ENCODE data around the gene CYP4F22.

CYP4F22 gene

DNA sequence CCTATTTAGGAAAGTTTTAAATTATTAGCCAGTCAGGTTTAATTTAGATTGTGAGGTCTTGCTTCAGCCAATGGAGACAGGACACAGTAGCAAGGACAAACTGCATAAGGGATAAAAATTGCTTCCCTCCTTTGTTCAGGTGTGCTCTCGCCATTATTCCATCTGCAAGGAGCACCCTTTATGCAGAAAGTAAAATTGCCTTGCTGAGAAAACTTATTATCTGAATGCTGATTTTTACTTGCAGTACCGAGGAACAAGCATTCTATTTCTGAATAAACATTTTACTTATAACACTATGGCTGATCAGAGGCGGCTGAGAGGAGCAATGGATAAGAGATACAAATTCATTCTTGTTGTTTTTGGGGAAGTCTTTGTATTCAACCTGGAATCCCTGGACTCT lies 8.0 kb downstream of the CYP4F22 start:
- Histone ChIP-seq H3K4me3 (ENCODE audit: insufficient read length, low read depth) (no peak overlapping the region), H3K9me3 (ENCODE audit: insufficient read depth, low read length) (peaks cover 22% of the 10 kb centered on the region; the same call in 1 of the 2 replicates), H3K9ac (ENCODE audit: insufficient read length, low read depth) (no peak overlapping the region), H3K4me1 (ENCODE audit: insufficient read depth, insufficient read length) (no peaks in the 10 kb centered on the region), H3K27me3 (ENCODE audit: insufficient read depth, insufficient read length) (no peaks in the 10 kb centered on the region), H3K36me3 (ENCODE audit: insufficient read depth, insufficient read length, low read length) (no peaks in the 10 kb centered on the region)
- DNase-seq (ENCODE audit: low read depth, low spot score) = no peak
- no peak for TF ChIP-seq ZNF274 (IDR thresholded peaks at IDR 0.05; ENCODE audit: low read depth, low read length)
- no peak for TF ChIP-seq SUZ12 (IDR thresholded peaks at IDR 0.05; ENCODE audit: extremely low read depth, insufficient read depth, insufficient read length)
- TF ChIP-seq YY1 (IDR thresholded peaks at IDR 0.05; ENCODE audit: insufficient read depth, insufficient read length) = no peak

DNA sequence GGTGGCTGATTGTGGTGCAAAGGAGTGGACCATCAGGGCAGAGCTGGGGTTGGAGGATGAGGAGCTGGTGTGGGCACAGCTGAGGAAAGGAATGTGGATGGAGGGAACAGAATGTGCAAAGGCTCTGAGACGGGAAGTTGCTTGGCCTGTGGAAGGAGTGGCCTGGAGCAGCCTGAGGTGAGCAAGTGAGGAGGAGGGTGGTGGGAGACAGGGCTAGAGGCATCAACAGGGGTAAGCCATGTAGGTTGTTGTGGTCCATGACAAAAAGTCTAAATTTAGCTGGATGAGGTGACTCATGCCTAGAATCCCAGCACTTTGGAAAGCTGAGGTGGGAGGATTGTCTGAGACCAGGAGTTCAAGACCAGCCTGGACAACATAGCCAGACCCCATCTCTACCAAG lies 9.5 kb downstream of the CYP4F22 start:
- Histone ChIP-seq H3K9me3 (ENCODE audit: insufficient read depth, low read length) (peaks cover 22% of the 10 kb centered on the region; the same call in 1 of the 2 replicates), H3K27me3 (ENCODE audit: insufficient read depth, insufficient read length) (no peaks in the 10 kb centered on the region), H3K4me1 (ENCODE audit: insufficient read depth, insufficient read length) (no peaks in the 10 kb centered on the region), H3K36me3 (ENCODE audit: insufficient read depth, insufficient read length, low read length) (no peaks in the 10 kb centered on the region), H3K4me3 (ENCODE audit: insufficient read length, low read depth) (no peak overlapping the region), H3K9ac (ENCODE audit: insufficient read length, low read depth) (no peak overlapping the region)
- no peak for TF ChIP-seq YY1 (IDR thresholded peaks at IDR 0.05; ENCODE audit: insufficient read depth, insufficient read length)
- no peak for TF ChIP-seq ZNF274 (IDR thresholded peaks at IDR 0.05; ENCODE audit: low read depth, low read length)
- no peak for TF ChIP-seq SUZ12 (IDR thresholded peaks at IDR 0.05; ENCODE audit: extremely low read depth, insufficient read depth, insufficient read length)
- no peak for DNase-seq (ENCODE audit: low read depth, low spot score)

DNA sequence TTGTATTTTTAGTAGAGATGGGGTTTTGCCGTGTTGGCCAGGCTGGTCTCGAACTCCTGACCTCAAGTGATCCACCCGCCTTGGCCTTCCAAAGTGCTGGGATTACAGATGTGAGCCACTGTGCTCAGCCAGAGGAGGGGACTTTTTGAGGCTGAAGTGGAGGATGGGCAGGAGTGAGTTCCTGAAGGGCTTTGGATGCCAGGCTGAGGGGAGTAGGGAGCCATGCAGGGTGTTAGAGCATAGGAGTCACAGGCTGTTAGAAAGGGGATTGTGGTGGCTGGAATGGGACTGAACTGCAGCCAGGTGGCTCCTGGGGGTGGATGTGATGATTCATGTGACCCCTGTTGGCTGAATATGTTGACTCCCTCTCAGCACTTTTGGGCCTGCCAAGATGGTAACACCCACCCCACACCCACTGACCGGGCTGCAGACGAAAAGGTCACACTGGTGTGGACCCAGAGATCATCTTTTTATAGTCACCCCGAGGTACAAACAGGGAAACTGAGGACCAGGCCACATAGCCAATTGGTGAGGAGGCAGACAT lies 11.2 kb downstream of the CYP4F22 start:
- no peaks in the 10 kb centered on the region for H3K36me3 ChIP-seq (ENCODE audit: insufficient read depth, insufficient read length, low read length)
- TF ChIP-seq ZNF274 (IDR thresholded peaks at IDR 0.05; ENCODE audit: low read depth, low read length) (no peak), YY1 (IDR thresholded peaks at IDR 0.05; ENCODE audit: insufficient read depth, insufficient read length) (no peak), SUZ12 (IDR thresholded peaks at IDR 0.05; ENCODE audit: extremely low read depth, insufficient read depth, insufficient read length) (no peak)
- no peak overlapping the region for H3K9ac ChIP-seq (ENCODE audit: insufficient read length, low read depth)
- no peaks in the 10 kb centered on the region for H3K4me1 ChIP-seq (ENCODE audit: insufficient read depth, insufficient read length)
- H3K9me3 ChIP-seq (ENCODE audit: insufficient read depth, low read length) = peaks cover 22% of the 10 kb centered on the region; the same call in 1 of the 2 replicates
- no peak for DNase-seq (ENCODE audit: low read depth, low spot score)
- H3K4me3 ChIP-seq (ENCODE audit: insufficient read length, low read depth) = no peak overlapping the region
- H3K27me3 ChIP-seq (ENCODE audit: insufficient read depth, insufficient read length) = no peaks in the 10 kb centered on the region

DNA sequence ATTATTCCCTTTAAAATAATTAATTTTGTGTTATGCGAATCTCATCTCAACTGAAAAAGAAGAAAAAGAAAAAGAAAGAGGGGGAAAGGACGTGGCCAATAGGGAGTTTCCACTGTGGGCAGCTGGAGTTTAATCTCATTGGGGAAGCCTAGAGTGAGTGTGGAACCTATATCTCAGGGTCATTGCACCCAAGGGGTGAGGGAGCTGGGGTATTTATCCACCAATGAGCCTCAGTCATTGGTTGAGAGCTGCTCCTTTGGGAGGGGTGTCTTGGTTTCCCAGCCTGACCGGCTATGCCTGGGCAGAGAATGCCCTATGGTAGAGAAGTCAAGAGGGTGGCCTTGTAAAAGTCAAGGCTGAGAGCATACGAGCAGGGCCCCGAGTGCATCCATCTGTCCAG lies 16.5 kb downstream of the CYP4F22 start:
- no peak for TF ChIP-seq SUZ12 (IDR thresholded peaks at IDR 0.05; ENCODE audit: extremely low read depth, insufficient read depth, insufficient read length)
- Histone ChIP-seq H3K9ac (ENCODE audit: insufficient read length, low read depth) (no peak overlapping the region), H3K27me3 (ENCODE audit: insufficient read depth, insufficient read length) (no peaks in the 10 kb centered on the region), H3K4me1 (ENCODE audit: insufficient read depth, insufficient read length) (no peaks in the 10 kb centered on the region), H3K36me3 (ENCODE audit: insufficient read depth, insufficient read length, low read length) (no peaks in the 10 kb centered on the region), H3K9me3 (ENCODE audit: insufficient read depth, low read length) (no peaks in the 10 kb centered on the region), H3K4me3 (ENCODE audit: insufficient read length, low read depth) (no peak overlapping the region)
- no peak for DNase-seq (ENCODE audit: low read depth, low spot score)

DNA sequence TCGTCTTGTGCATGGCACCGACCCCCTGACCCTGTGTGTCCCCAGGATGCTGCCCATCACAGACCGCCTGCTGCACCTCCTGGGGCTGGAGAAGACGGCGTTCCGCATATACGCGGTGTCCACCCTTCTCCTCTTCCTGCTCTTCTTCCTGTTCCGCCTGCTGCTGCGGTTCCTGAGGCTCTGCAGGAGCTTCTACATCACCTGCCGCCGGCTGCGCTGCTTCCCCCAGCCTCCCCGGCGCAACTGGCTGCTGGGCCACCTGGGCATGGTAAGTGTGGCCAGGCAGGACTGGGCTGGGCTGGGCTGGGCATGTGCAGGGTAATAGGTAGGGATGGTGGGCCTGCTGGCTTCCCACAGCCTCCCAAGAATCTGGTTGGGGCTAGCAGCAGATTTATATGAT lies 17.0 kb downstream of the CYP4F22 start:
- H3K4me1 ChIP-seq (ENCODE audit: insufficient read depth, insufficient read length) = peaks cover 3% of the 10 kb centered on the region
- no peak overlapping the region for H3K4me3 ChIP-seq (ENCODE audit: insufficient read length, low read depth)
- no peaks in the 10 kb centered on the region for H3K9me3 ChIP-seq (ENCODE audit: insufficient read depth, low read length)
- DNase-seq (ENCODE audit: low read depth, low spot score) = no peak
- no peaks in the 10 kb centered on the region for H3K36me3 ChIP-seq (ENCODE audit: insufficient read depth, insufficient read length, low read length)
- TF ChIP-seq SUZ12 (IDR thresholded peaks at IDR 0.05; ENCODE audit: extremely low read depth, insufficient read depth, insufficient read length) = no peak
- no peak for TF ChIP-seq YY1 (IDR thresholded peaks at IDR 0.05; ENCODE audit: insufficient read depth, insufficient read length)
- TF ChIP-seq ZNF274 (IDR thresholded peaks at IDR 0.05; ENCODE audit: low read depth, low read length) = no peak
- H3K9ac ChIP-seq (ENCODE audit: insufficient read length, low read depth) = no peak overlapping the region
- H3K27me3 ChIP-seq (ENCODE audit: insufficient read depth, insufficient read length) = no peaks in the 10 kb centered on the region

DNA sequence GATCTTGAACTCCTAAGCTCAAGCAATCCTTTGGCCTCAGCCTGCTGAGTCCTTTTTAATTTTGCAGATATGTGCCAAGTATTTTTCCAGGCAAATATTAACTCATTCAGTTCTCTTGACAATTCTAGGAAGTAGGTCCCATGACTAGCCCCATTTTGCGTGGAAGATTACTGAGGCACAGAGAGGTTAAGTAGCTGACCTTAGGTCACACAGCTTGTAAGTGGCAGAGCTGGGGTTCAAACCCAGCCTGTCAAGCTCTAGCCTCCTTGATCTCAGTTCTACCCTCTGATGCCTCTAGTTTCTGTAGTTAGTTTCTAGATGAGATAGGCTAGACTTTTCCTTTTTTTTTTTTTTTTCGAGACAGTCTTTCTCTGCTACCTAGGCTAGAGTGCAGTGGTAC lies 18.1 kb downstream of the CYP4F22 start:
- Histone ChIP-seq H3K27me3 (ENCODE audit: insufficient read depth, insufficient read length) (no peaks in the 10 kb centered on the region), H3K4me1 (ENCODE audit: insufficient read depth, insufficient read length) (peaks cover 3% of the 10 kb centered on the region), H3K9ac (ENCODE audit: insufficient read length, low read depth) (no peak overlapping the region), H3K36me3 (ENCODE audit: insufficient read depth, insufficient read length, low read length) (no peaks in the 10 kb centered on the region), H3K4me3 (ENCODE audit: insufficient read length, low read depth) (no peak overlapping the region), H3K9me3 (ENCODE audit: insufficient read depth, low read length) (no peaks in the 10 kb centered on the region)
- TF ChIP-seq YY1 (IDR thresholded peaks at IDR 0.05; ENCODE audit: insufficient read depth, insufficient read length) = no peak
- TF ChIP-seq ZNF274 (IDR thresholded peaks at IDR 0.05; ENCODE audit: low read depth, low read length) = no peak
- TF ChIP-seq SUZ12 (IDR thresholded peaks at IDR 0.05; ENCODE audit: extremely low read depth, insufficient read depth, insufficient read length) = no peak
- DNase-seq (ENCODE audit: low read depth, low spot score) = no peak

DNA sequence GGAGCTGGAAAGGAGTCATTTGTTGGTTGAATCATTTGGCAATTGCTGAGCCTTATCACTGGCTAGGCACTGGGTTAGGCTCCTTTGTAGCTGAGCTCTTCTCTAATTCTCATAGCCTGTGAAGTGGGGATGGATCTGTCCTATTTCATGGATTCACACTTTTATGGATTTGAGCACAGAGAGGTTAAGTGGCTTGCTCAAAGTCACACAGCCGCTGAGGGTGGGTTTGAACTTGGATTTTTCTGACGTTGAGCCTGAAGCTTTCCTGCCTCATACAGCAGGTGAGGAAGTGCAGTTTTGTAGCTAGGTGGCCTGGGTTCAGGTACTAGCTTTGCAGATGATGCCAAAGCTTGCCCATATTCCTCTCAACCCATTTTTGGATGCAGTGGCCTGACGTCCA lies 19.4 kb downstream of the CYP4F22 start:
- DNase-seq (ENCODE audit: low read depth, low spot score) = no peak
- H3K9ac ChIP-seq (ENCODE audit: insufficient read length, low read depth) = no peak overlapping the region
- TF ChIP-seq ZNF274 (IDR thresholded peaks at IDR 0.05; ENCODE audit: low read depth, low read length) (no peak), YY1 (IDR thresholded peaks at IDR 0.05; ENCODE audit: insufficient read depth, insufficient read length) (no peak), SUZ12 (IDR thresholded peaks at IDR 0.05; ENCODE audit: extremely low read depth, insufficient read depth, insufficient read length) (no peak)
- no peaks in the 10 kb centered on the region for H3K9me3 ChIP-seq (ENCODE audit: insufficient read depth, low read length)
- no peaks in the 10 kb centered on the region for H3K27me3 ChIP-seq (ENCODE audit: insufficient read depth, insufficient read length)
- no peaks in the 10 kb centered on the region for H3K36me3 ChIP-seq (ENCODE audit: insufficient read depth, insufficient read length, low read length)
- H3K4me1 ChIP-seq (ENCODE audit: insufficient read depth, insufficient read length) = peaks cover 4% of the 10 kb centered on the region
- no peak overlapping the region for H3K4me3 ChIP-seq (ENCODE audit: insufficient read length, low read depth)

Data from NT2/D1 (cell line).